GM21360 (cell line): ENCODE data around the gene TRAPPC1.

Experiments used
- ATAC-seq: cut with Tn5 transposase; IDR thresholded peaks from one replicate; pipeline ENCODE4 v1.9.1; 2021; ENCODE audit warnings: mild to moderate bottlenecking, moderate library complexity; ENCODE audit not compliant: unreplicated experiment

The TRAPPC1 gene

DNA sequence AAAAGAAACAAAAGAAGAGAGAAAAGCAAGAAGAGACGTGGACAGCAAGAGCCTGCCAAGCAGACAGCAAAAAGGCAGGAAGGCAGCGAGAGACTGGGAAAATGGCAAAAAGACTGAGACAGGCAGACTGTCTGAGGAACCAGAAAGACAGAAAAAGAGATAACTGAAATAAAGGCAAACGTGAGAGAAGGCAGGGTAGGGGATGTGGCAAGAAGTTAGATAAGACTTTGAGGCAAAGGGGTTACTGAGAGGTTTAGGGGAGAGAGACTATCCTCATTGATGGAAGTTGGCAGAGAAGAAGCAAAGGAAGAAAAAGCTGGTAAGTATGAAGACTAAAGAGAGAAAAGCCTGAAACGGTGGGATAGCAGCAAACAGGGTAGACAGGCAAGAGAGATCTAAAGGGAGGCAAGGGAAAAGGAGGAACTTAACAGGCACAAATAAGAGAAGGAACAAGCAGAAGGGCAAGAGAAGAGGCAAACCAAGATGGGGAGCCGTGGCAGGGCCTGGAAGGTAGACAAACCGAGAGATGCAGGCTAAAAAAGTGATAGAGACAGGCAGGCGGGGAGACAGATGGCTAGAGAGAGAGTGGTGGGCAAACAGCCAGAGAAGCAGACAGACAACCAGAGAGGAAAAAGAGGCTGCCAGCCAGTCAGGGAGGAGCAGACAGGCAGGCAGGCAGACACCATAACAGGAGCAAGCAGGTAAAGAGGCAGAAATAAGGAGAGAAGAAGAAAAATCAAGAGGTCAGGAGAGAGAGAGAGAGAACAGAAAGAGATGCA is 50.3 kb downstream of the TRAPPC1 start:
- no peak for ATAC-seq
